HFF-Myc (cell line): ENCODE data around the gene GRAMD2B.

Source experiments
- DNase-seq: peaks from one replicate; pipeline ENCODE4 v3.0.0-alpha.2; 2011; ENCODE audit warnings: low read depth; ENCODE audit errors: extremely low read depth
- H3K4me3 ChIP-seq: replicated peaks from 2 replicates; pipeline ENCODE4 v1.5.1; 2011; ENCODE audit warnings: low read depth, mild to moderate bottlenecking, control low read depth, low read length
- CTCF ChIP-seq: IDR thresholded peaks from 2 replicates; pipeline ENCODE4 v1.5.1; 2012; ENCODE audit warnings: mild to moderate bottlenecking, low read depth, low read length, control low read depth; ENCODE audit errors: missing control alignments

The GRAMD2B gene

GRCh38 chr5:126454081-126454480 is 30.9 kb downstream of the GRAMD2B start:
- no peak overlapping the region for H3K4me3 ChIP-seq
- DNase-seq = no peak
- TF ChIP-seq CTCF = no peak

GRCh38 chr5:126454535-126454934 is 31.3 kb downstream of the GRAMD2B start:
- H3K4me3 ChIP-seq = no peak overlapping the region
- no peak for TF ChIP-seq CTCF
- no peak for DNase-seq

- no peak for DNase-seq
- no peak overlapping the region for H3K4me3 ChIP-seq
- TF ChIP-seq CTCF = no peak
Observed at GRCh38 chr5:126455264-126455663, 32.1 kb downstream of the GRAMD2B start.

GRCh38 chr5:126455728-126456127 is 32.5 kb downstream of the GRAMD2B start:
- no peak overlapping the region for H3K4me3 ChIP-seq
- no peak for DNase-seq
- no peak for TF ChIP-seq CTCF

GRCh38 chr5:126456217-126456820 is 33.1 kb downstream of the GRAMD2B start:
- no peak for TF ChIP-seq CTCF
- no peak for DNase-seq
- no peak overlapping the region for H3K4me3 ChIP-seq

GRCh38 chr5:126460459-126460858 is 37.2 kb downstream of the GRAMD2B start:
- no peak for DNase-seq
- TF ChIP-seq CTCF = no peak
- H3K4me3 ChIP-seq = no peak overlapping the region

GRCh38 chr5:126460977-126461376 is 37.8 kb downstream of the GRAMD2B start:
- no peak for TF ChIP-seq CTCF

More at GRCh38 chr5:126460977-126461376, 37.8 kb downstream of the GRAMD2B start:
- no peak overlapping the region for H3K4me3 ChIP-seq
- DNase-seq = no peak
